AG10803 (cell line): ENCODE results near the gene ABCA7.
A peak's percentile ranks its signal among the peaks of the same experiment; 100 is the strongest.

ENCODE experiments used
- DNase-seq: peaks from one replicate; pipeline ENCODE4 v3.0.0; 2010; ENCODE audit warnings: low read depth
- H3K4me3 ChIP-seq: 2 replicates; pipeline ENCODE4 v1.5.1; 2011; ENCODE audit warnings: mild to moderate bottlenecking, low read length, control low read depth
- TF ChIP-seq, protein P1 (sequence below): conservative IDR thresholded peaks from 2 replicates; pipeline ENCODE4 v1.5.1; 2011; ENCODE audit warnings: mild to moderate bottlenecking, low read length, control low read depth, inconsistent platforms

The ABCA7 gene

DNA sequence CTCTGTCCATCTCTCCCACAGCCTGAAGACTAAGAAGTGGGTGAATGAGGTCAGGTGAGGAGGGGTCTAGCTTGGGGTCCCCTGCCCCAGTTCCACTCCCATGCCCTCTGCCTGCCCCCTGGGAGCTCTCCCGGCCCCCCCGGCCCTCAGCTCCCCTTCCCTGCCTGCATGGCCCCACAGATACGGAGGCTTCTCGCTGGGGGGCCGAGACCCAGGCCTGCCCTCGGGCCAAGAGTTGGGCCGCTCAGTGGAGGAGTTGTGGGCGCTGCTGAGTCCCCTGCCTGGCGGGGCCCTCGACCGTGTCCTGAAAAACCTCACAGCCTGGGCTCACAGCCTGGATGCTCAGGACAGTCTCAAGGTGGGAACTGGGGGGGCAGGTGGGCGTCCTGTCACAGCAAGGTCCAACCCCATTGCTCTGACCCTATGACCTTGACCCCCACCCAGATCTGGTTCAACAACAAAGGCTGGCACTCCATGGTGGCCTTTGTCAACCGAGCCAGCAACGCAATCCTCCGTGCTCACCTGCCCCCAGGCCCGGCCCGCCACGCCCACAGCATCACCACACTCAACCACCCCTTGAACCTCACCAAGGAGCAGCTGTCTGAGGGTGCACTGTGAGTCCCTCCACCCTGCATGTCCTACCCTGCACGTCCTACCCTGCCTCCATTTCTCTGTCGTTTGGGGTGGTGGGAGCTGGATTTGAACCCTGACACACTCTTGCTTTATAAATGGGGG is 16.1 kb downstream of the ABCA7 start:
- TF ChIP-seq, protein P1, sequence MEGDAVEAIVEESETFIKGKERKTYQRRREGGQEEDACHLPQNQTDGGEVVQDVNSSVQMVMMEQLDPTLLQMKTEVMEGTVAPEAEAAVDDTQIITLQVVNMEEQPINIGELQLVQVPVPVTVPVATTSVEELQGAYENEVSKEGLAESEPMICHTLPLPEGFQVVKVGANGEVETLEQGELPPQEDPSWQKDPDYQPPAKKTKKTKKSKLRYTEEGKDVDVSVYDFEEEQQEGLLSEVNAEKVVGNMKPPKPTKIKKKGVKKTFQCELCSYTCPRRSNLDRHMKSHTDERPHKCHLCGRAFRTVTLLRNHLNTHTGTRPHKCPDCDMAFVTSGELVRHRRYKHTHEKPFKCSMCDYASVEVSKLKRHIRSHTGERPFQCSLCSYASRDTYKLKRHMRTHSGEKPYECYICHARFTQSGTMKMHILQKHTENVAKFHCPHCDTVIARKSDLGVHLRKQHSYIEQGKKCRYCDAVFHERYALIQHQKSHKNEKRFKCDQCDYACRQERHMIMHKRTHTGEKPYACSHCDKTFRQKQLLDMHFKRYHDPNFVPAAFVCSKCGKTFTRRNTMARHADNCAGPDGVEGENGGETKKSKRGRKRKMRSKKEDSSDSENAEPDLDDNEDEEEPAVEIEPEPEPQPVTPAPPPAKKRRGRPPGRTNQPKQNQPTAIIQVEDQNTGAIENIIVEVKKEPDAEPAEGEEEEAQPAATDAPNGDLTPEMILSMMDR, result no peak
- no peak overlapping the region for H3K4me3 ChIP-seq
- DNase-seq, result no peak

DNA sequence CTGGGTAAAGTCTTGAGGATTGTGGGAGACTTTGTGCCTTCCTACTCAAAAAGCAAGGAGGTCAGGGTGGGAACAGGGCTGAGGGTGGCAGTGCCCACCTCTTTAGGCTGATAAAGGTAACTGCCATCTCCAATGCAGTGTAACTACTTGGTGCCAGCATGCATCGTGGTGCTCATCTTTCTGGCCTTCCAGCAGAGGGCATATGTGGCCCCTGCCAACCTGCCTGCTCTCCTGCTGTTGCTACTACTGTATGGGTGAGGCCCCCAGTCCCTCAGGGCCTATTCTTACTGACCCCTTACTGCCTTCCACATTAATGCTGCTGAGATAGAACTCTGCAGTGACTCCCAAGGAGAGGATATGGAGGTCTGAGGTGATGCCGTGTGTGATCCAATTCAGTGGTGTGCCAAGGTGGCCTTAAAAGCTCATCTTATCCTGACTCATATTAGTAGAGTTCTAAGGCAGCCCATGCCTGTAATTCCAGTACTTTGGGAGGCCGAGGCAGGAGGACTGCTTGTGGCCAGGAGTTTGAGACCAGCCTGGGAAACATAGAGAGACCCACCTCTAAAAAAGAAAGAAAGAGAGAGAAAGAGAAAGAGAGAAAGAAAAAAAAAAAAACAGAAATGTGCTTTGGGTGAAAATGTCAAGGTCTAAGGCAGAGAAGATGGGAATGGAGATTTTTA is 17.4 kb downstream of the ABCA7 start:
- TF ChIP-seq, protein P1, result no peak
- peak; percentile 67 for DNase-seq

DNA sequence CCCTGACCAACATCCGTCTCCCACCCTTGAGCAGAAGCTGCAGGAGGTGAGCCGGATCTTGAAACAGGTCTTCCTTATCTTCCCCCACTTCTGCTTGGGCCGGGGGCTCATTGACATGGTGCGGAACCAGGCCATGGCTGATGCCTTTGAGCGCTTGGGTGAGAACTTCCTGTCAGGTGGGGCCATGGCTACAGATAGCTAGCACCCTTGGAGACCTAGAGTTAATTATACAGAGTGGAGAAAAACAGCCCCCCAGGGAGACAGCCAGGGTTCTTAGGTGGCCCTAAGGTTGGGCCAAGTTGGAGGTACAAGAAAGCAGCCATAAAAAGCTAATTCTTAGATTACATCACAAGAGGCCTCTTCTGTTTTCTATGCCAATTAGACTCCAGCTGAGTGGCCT is 18.2 kb downstream of the ABCA7 start:
- TF ChIP-seq, protein P1, result no peak
- no peak overlapping the region for H3K4me3 ChIP-seq
- no peak for DNase-seq

More for the DNA sequence above, 17.4 kb downstream of the ABCA7 start:
- no peak overlapping the region for H3K4me3 ChIP-seq

DNA sequence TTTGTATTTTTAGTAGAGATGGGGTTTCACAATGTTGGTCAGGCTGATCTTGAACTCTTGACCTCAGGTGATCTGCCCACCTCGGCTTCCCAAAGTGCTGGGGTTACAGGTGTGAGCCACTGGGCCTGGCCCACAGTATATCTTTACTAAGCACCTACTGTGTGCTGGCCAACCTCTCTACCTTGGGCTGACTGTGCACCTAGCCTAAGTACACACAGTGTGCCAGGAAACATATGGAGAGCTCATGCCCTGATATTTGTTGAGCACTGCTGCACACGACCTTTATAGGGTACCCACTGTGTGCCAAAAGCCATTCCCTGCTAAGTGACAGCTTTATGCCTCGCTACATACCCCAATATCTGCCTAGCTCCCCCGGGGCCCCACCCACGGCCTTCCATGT is 20.8 kb downstream of the ABCA7 start:
- TF ChIP-seq, protein P1, result no peak
- no peak for DNase-seq

DNA sequence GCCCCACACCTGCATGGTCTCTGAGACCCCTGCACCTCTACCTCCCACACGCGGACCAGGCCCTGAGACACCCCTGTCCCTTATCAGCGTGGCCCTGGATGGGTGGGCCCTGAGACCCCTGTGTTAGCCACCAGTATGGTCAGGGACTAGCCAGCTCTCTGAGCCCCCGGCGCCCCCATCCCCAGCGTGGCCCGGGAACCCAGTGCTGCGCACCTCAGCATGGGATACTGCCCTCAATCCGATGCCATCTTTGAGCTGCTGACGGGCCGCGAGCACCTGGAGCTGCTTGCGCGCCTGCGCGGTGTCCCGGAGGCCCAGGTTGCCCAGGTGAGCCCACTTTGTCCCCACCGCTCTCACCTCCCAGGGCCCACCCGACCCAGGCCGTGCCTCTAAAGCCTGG is 22.1 kb downstream of the ABCA7 start:
- DNase-seq, result no peak
- TF ChIP-seq, protein P1, result no peak
- H3K4me3 ChIP-seq, result no peak overlapping the region

More for the DNA sequence above, 20.8 kb downstream of the ABCA7 start:
- no peak overlapping the region for H3K4me3 ChIP-seq

DNA sequence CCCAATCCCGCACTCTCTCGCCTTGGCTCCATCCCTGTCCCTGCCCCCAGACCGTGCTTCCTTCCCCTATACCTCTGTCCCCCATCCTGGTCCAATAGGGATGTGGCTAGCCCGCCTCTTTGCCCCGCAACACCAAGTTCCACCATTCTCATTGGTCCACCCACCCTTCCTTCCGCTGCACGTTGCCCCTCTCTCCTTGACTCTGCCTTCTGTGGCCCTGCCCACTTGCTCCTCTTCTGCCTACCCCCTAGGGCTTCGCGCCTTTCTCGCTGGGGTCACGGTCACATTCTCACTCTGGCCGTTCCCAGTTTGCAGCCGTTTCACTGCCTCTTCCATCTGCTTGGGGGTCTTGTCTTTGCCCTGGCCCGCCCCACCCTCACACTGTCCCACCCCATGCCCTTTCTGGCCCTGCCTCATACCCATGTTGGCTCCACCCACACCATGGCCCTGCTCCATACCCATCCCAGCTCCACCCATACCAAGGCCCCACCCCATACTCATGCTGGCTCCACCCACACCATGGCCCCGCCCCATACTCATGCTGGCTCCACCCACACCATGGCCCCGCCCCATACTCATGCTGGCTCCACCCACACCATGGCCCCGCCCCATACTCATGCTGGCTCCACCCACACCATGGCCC is 22.6 kb downstream of the ABCA7 start:
- DNase-seq, result no peak
- H3K4me3 ChIP-seq, result no peak overlapping the region
- TF ChIP-seq, protein P1, result no peak
